Measurements from ENCODE around the gene BST2. TPM values are rescaled to one million over a fixed set of nuclear protein-coding genes. Genes with fewer than 3 reads are reported as not detected.
A peak's percentile ranks its signal among the peaks of the same experiment; 100 is the strongest.

The BST2 gene
- total and polyA plus RNA-seq, 2 of the 8 experiments (the other 6 are each of a cell fraction or from before 2014, with no cell fraction given) = 18.1 to 72.8 TPM

DNA sequence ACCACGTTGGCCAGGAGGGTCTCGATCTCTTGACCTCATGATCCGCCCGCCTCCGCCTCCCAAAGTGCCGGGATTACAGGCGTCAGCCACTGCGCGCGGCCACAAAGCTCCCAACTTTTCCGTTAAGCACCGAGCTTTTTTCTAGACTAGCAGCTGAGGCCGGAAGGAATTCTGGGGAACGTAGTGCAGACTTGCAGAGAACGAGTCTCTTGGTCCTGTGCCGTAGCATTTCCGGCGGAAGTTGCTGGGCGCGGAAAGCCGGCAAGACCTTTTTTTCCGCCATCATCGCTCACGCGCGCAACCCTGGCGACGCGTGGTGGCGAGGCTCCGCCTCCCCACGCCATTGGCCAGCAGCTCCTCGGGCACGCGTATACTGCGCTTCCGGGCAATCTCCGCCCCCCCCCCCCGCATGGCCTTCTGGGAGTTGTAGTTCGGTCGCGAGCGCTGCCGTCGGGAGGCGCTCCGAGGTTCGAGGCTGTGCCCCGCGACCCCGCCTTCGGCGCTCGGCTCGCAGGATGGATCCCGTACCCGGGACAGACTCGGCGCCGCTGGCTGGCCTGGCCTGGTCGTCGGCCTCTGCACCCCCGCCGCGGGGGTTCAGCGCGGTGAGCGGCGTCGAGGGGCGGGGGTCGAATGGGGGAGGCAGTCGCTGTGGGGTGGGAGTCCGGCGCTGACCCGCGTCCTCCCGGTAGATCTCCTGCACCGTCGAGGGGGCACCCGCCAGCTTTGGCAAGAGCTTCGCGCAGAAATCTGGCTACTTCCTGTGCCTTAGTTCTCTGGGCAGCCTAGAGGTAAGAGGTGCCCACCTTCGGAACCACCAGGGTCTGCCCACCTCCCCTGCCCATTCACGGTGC lies 14.4 kb upstream of the BST2 start, which contains the start of gene MVB12A (continued):
- TF ChIP-seq POLR2A (IDR thresholded peaks at IDR 0.05; ENCODE audit: control extremely low read depth in 1 of 2, low read depth in 2 of 2, low read length in 2 of 2) (0 out of 3 replicates have a peak, but pooled peaks of 1 of the 2 experiments have one; percentile 49), TCF12 (IDR thresholded peaks at IDR 0.05; ENCODE audit: low read depth, low read length) (no peak), SIN3A (conservative IDR thresholded peaks at IDR 0.05 in 1 of 2, IDR thresholded peaks at IDR 0.05 in 1 of 2; ENCODE audit: low read depth in 1 of 2, low read length in 2 of 2) (peak in 1 of 2 experiments; percentile 83; a peak in 2 of 4 replicates), SP4 (IDR thresholded peaks at IDR 0.05; ENCODE audit: low read length) (no peak), CHD1 (IDR thresholded peaks at IDR 0.05; ENCODE audit: low read depth, low read length) (no peak), RBBP5 (IDR thresholded peaks at IDR 0.05; ENCODE audit: borderline replicate concordance, low read depth, low read length) (0 out of 2 replicates have a peak, but pooled peaks have one; percentile 3), EZH2 (IDR thresholded peaks at IDR 0.05; ENCODE audit: low read depth, low read length, severe bottlenecking) (no peak), JUND (IDR thresholded peaks at IDR 0.05; ENCODE audit: low read length) (no peak)
- TF ChIP-seq, protein P1, sequence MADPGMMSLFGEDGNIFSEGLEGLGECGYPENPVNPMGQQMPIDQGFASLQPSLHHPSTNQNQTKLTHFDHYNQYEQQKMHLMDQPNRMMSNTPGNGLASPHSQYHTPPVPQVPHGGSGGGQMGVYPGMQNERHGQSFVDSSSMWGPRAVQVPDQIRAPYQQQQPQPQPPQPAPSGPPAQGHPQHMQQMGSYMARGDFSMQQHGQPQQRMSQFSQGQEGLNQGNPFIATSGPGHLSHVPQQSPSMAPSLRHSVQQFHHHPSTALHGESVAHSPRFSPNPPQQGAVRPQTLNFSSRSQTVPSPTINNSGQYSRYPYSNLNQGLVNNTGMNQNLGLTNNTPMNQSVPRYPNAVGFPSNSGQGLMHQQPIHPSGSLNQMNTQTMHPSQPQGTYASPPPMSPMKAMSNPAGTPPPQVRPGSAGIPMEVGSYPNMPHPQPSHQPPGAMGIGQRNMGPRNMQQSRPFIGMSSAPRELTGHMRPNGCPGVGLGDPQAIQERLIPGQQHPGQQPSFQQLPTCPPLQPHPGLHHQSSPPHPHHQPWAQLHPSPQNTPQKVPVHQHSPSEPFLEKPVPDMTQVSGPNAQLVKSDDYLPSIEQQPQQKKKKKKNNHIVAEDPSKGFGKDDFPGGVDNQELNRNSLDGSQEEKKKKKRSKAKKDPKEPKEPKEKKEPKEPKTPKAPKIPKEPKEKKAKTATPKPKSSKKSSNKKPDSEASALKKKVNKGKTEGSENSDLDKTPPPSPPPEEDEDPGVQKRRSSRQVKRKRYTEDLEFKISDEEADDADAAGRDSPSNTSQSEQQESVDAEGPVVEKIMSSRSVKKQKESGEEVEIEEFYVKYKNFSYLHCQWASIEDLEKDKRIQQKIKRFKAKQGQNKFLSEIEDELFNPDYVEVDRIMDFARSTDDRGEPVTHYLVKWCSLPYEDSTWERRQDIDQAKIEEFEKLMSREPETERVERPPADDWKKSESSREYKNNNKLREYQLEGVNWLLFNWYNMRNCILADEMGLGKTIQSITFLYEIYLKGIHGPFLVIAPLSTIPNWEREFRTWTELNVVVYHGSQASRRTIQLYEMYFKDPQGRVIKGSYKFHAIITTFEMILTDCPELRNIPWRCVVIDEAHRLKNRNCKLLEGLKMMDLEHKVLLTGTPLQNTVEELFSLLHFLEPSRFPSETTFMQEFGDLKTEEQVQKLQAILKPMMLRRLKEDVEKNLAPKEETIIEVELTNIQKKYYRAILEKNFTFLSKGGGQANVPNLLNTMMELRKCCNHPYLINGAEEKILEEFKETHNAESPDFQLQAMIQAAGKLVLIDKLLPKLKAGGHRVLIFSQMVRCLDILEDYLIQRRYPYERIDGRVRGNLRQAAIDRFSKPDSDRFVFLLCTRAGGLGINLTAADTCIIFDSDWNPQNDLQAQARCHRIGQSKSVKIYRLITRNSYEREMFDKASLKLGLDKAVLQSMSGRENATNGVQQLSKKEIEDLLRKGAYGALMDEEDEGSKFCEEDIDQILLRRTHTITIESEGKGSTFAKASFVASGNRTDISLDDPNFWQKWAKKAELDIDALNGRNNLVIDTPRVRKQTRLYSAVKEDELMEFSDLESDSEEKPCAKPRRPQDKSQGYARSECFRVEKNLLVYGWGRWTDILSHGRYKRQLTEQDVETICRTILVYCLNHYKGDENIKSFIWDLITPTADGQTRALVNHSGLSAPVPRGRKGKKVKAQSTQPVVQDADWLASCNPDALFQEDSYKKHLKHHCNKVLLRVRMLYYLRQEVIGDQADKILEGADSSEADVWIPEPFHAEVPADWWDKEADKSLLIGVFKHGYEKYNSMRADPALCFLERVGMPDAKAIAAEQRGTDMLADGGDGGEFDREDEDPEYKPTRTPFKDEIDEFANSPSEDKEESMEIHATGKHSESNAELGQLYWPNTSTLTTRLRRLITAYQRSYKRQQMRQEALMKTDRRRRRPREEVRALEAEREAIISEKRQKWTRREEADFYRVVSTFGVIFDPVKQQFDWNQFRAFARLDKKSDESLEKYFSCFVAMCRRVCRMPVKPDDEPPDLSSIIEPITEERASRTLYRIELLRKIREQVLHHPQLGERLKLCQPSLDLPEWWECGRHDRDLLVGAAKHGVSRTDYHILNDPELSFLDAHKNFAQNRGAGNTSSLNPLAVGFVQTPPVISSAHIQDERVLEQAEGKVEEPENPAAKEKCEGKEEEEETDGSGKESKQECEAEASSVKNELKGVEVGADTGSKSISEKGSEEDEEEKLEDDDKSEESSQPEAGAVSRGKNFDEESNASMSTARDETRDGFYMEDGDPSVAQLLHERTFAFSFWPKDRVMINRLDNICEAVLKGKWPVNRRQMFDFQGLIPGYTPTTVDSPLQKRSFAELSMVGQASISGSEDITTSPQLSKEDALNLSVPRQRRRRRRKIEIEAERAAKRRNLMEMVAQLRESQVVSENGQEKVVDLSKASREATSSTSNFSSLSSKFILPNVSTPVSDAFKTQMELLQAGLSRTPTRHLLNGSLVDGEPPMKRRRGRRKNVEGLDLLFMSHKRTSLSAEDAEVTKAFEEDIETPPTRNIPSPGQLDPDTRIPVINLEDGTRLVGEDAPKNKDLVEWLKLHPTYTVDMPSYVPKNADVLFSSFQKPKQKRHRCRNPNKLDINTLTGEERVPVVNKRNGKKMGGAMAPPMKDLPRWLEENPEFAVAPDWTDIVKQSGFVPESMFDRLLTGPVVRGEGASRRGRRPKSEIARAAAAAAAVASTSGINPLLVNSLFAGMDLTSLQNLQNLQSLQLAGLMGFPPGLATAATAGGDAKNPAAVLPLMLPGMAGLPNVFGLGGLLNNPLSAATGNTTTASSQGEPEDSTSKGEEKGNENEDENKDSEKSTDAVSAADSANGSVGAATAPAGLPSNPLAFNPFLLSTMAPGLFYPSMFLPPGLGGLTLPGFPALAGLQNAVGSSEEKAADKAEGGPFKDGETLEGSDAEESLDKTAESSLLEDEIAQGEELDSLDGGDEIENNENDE (IDR thresholded peaks at IDR 0.05; ENCODE audit: insufficient replicate concordance, low read length) = no peak

Data from H1 (cell line).